ENCODE measurements around the gene IMP4. TPM values are rescaled to one million over a fixed set of nuclear protein-coding genes. Genes with fewer than 3 reads are reported as not detected.

IMP4 gene
- polyA plus RNA-seq, 4 donors: 25.1 to 43.3 (median 34.6) TPM

DNA sequence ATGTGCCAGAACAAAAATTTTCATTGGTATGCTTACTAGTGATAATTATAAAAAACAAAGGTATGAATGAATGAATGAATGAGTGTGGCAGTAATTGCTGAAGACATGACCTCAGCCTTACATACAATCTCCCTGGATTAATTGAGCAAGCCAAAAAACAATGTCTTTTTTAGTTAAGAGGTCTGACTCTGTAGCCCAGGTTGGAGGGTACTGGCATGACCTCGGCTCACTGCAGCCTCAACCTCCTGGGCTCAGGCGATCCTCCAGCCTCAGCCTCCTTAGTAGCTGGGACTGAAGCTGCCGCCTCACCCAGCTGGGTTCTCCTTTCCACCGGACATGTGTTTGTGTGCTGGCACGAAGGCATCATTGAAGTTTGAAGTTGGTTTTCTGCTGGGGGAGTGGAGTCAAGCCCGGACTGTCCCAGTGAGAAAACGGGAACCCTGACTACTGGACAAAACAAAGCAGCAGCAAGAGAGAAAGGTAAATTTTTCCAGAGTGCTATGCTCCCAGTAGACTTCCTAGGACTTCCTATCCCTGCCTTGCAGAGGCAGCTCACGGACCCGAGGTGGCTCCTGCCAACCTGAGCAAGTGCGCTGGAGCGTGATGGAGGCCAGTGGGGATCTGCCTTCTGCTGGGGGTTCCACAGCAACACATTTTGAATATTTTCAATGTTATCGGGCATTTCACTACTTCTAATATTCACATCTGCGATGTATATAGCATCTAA is 6.4 kb upstream of the IMP4 start:
- no peak for DNase-seq (ENCODE audit: low read depth in 4 of 4, low spot score in 3 of 4)

- peak in 3 of 4 donors; percentile 77 to 84 (median 81) for DNase-seq (ENCODE audit: low read depth in 4 of 4, low spot score in 3 of 4)
These were observed 5.6 kb upstream of the IMP4 start for GRCh38 chr2:130336877-130337734.

DNA sequence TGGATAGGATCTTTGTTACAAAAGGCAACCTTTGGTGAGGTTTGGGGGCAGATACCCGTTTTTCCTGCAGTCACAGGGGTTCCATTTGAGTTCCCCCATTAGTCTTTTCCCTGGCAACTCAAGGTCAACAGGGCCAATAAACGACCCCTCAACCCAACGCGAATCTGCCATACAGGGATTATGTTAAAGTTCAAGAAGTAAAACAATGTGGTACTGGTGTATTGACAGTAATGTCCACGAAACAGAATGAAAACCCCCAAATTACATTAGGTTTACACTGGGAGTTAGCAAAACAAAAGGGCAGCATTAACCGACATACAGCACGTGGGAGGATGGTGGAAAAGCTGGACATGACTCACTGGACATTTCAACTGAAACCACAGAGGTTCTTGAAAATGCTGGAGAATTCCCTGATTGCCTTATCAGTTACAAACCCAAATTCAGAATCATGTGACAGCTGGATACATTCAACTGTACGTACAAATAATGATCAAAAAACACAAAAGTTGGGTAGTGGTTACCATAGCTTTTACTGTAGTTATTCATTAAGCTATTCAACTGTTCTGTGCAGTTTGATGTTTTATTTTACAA is 4.9 kb upstream of the IMP4 start:
- DNase-seq (ENCODE audit: low read depth in 4 of 4, low spot score in 3 of 4): no peak

GRCh38 chr2:130338793-130339345 is 3.8 kb upstream of the IMP4 start:
- no peak for DNase-seq (ENCODE audit: low read depth in 4 of 4, low spot score in 3 of 4)

DNA sequence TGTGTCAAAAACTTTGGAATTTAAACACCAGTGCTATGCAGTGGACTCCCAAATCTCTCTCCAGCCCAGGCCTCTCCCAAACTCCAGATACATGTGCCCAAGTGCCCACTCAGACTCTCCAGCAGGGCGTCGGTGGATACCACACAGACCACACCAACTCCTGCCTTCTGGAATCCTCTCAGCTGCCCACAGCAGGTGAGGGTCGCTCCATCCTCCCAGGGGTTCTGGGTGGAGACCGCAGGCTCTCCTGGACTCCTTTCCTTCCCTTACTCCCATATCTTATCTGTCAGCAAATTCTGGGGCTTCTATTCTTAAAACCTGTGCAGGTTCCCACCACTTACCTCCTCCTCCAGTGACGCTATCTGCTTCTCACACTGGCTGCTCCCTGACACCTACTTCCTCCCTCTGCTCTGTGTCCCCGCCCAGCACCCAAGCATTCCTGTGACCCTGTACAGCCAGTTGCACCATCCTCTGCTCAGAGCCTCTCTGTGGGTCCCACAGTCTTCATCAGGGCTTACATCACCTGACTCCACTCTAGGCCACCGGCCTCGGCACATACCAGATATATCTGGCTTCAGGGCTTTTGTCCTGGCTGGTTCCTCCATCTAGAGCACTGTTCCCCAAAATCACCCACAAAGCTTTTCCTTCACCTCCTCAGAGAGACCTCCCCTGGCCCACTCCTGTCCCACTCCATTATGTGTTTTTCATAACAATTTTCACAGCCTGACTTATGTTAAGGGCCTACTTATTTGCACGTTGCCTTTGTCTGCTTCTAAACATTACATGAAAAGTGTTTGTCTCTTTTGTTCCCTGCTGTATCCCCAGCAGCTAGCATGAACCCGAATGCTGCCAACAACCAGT is 2.6 kb upstream of the IMP4 start:
- DNase-seq (ENCODE audit: low read depth in 4 of 4, low spot score in 3 of 4): no peak

DNA sequence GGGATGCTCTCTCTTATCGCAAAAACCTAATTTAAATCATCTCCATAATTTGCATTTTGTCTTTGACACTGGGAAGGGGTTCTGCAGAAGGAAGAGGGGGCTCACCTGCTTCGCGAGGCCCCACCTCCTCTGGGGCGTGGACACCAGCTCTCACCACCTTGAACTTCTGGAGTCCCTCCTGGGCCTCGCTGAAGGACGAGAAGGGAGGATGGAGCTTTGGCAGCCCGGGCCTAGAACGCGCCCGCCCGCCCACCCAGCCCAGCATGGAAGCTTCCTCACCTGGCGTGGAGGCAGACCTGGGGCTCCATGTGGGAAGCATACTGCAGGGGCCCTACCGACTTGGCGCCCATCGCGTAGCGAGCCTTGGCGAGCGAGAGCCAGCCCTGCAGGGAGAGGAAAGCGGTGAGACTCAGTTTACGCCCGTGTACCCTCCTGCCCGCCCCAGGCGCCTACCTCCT is 1.1 kb upstream of the IMP4 start:
- DNase-seq (ENCODE audit: low read depth in 4 of 4, low spot score in 3 of 4): no peak

DNA sequence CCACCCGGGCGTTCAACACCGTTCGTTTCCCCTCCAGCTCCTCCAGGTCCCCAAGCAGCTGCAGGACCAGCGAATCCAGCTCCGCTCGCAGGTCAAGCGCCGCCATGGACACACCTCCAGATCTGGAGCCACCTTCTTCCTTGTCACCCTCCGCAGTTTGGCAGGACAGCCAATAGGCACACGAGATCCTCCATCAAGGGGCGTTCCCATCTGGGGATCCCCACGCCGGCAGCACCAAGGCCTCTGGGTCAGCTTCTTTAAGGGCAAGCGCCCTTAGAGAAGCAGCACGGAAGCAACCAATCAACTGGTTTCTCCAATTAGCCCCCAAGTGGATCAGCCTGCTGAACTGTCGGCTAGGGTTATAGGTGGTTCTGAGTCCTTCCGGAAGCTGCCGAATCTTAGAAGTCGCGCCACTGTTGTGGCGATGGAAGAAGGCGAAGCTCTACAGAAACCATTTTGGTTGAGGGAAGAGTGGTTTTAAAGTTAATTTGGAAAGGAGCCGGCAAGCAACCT is 621 bp upstream of the IMP4 start:
- peak in 3 of 4 donors; percentile 84 to 93 (median 88) for DNase-seq (ENCODE audit: low read depth in 4 of 4, low spot score in 3 of 4)

DNA sequence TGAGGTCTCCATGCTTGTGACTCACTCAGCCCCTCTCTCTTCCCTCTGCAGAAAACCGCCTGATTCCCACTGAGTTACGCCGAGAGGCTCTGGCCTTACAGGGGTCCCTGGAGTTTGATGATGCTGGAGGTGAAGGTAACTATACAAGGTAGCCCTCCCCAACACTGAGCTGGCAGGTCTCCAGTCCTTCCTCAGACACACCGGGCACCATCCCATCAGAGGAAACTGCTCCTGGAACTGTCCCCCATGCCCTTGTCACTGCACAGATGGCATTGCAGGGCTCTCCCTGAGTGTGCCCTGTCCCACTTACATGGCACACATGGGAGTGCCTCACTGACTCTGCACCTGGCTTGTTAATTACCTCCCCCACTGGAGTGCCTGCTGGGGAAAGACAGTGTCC is 1.9 kb downstream of the IMP4 start:
- no peak for DNase-seq (ENCODE audit: low read depth in 4 of 4, low spot score in 3 of 4)

- DNase-seq (ENCODE audit: low read depth in 4 of 4, low spot score in 3 of 4): no peak
These were observed 2.4 kb downstream of the IMP4 start for GRCh38 chr2:130345091-130345490.

GRCh38 chr2:130345611-130346010 is 2.9 kb downstream of the IMP4 start:
- no peak for DNase-seq (ENCODE audit: low read depth in 4 of 4, low spot score in 3 of 4)

GRCh38 chr2:130346041-130346740 is 3.5 kb downstream of the IMP4 start:
- no peak for DNase-seq (ENCODE audit: low read depth in 4 of 4, low spot score in 3 of 4)

- DNase-seq (ENCODE audit: low read depth in 4 of 4, low spot score in 3 of 4): no peak
These were observed 4.0 kb downstream of the IMP4 start for GRCh38 chr2:130346741-130347066.

- DNase-seq (ENCODE audit: low read depth in 4 of 4, low spot score in 3 of 4): no peak
These were observed 4.7 kb downstream of the IMP4 start for GRCh38 chr2:130347220-130347925.

- DNase-seq (ENCODE audit: low read depth in 4 of 4, low spot score in 3 of 4): no peak
These were observed 6.5 kb downstream of the IMP4 start for GRCh38 chr2:130349174-130349573.

DNA sequence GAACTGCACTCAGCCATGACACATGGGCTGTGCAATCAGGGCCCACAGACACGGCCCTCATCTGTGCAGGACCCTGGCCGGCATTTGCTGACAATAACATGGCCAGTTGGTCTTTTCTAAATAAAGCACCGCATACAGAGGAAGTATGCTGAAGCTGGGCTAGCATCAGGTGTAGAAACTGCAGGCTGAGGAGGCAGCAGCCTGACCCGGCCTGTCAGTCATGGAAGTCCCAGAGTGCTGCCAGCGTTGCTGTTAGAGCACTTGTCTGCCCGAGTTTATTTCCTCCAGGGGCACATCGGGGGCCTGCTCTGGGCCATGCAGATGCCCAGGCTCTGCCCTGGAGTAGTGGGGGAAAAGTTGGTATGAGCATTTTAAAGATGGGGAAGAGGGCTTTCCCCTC is 9.0 kb downstream of the IMP4 start:
- no peak for DNase-seq (ENCODE audit: low read depth in 4 of 4, low spot score in 3 of 4)

DNA sequence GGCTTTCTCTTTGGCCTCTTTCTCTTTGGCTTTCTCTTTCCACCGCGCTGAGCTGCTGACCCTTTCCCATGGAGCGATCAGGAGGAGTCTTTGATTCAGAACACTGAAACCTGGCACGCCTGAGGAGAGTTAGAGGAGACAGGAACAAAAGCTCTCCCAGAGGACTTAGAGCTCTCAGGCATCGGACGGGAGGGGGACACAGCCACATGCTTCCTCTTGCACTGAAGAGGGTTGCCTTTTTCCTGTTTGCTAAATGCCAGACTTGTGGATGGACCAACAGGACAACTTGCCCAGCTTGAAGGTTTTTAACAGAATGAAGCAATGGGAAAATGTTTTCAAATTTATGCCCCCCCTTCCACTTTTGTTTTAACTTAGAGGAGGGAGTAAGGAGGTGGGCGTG is 9.5 kb downstream of the IMP4 start:
- no peak for DNase-seq (ENCODE audit: low read depth in 4 of 4, low spot score in 3 of 4)

DNA sequence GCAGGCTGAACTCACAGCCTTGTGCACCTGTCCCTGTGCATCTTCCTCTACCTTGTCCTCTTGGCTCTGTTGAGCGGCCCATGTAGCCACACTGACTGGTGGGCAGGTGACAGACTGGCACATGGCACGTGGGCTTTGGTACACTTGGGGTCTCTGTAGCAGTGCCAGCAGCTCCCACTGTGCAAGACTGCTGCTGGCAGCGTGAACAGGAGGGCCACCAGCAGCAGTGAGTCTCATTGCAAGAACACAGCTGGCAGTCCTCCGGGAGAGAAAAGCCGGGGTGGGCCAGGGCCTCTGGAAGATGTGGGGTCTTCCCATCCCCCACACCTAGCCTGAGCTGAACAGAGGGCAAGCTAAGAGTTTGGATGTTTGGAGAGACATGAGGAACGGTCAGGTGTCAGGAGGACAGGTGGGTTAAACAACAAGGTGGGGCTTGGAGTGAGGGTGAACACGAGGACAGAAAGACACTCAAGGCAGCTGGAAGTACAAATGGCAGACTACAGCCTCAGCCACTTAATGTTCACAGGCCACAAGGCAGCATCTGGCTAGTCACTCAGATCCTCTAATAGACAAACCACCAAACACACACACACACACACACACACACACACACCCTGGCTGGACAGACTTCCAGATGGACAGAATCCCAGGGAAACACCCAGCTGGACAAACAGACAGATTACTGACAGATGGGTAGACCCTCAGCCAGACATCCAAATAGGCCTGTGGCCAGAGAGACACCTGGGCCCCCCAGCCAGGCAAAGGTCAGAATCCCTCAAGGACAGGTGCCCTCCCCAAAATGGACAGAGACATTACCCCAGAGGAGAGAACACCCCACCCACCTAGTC is 10.8 kb downstream of the IMP4 start:
- no peak for DNase-seq (ENCODE audit: low read depth in 4 of 4, low spot score in 3 of 4)

DNA sequence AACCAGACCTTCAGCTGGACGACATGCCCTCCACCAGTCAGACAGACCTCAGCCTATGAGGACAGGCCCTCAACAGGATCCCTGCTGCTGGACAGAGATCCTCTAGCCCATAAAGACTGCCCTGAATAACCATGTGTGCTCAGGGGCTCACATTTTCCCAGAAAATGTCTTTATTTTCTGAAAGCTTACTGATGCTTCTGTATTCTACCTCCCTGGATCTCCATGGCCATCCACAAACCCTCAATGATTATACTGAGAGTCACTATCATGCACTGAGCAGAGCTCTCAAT is 11.4 kb downstream of the IMP4 start:
- no peak for DNase-seq (ENCODE audit: low read depth in 4 of 4, low spot score in 3 of 4)
